Myocyte (in vitro differentiated cells): ENCODE measurements around the gene LRP6. TPM values are rescaled to one million over a fixed set of nuclear protein-coding genes. Genes with fewer than 3 reads are reported as not detected.

Experiments
- DNase-seq: peaks from one replicate; pipeline ENCODE4 v3.0.0-alpha.2; 2012; ENCODE audit warnings: low read depth
- total RNA-seq: library from RNA; depleted of rRNA; stranded (reverse); fragments of >200 nt; gene quantifications from 2 replicates; pipeline ENCODE4 v1.2.3, GENCODE V29; 2014

The LRP6 gene
- total RNA-seq, 1 donor from 2014 or later: 22.7 TPM

GRCh38 chr12:12214635-12215131 is 52.2 kb downstream of the LRP6 start:
- DNase-seq: no peak

DNA sequence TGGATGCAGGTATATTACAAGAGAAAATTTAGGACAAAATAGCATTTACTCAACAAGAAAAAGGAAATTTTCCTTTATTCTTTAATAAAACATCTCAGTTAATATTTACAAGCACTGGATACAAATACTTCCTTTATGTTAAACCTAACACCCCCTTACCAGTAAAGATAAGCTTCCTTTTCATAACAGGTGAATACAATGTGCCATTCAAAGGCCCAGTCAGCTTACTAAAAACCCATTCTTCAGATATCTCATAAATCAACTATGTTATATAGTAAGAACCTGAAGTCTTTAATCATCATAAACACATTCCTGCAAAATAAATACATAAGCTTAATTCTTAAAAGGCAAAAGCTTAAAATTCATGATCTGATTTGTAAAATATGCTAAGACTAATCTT is 52.6 kb downstream of the LRP6 start:
- no peak for DNase-seq

- no peak for DNase-seq
Observed at GRCh38 chr12:12212769-12213168, 54.1 kb downstream of the LRP6 start.

DNA sequence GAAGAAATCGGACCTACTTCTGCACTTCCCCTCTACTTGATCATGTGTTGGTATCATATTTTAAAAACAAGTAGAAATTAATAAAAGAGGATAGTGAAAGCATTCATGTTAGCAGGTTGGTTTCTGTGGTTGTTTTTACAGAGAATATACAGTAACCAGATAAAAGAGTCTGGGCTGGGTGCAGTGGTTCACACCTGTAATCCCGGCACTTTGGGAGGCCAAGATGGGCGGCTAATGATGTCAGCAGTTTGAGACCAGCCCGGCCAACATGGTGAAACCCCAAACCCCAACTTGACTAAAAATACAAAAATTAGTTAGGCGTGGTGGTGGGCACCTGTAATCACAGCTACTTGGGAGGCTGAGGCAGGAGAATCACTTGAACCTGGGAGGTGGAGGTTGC is 55.9 kb downstream of the LRP6 start:
- DNase-seq: no peak

DNA sequence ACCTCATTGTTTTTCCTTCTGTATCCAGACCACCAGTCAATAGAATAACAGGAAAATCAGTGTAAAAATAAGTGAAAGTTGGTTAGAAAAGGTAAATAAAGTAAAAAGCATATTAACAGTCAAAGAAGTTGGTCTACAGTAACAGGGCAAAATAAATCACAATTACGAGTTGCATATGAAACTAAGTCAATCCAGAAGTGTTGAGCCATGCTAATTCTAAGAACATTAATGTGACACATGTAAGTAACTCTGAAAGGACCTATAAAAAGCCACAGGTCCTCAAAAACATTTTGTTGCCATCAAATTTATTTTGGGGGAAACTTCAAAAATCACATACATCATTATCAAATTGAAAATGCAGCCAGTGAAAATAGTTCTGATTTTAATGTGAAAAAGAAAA is 56.4 kb downstream of the LRP6 start:
- DNase-seq: no peak

- DNase-seq: no peak
Observed at GRCh38 chr12:12209675-12210074, 57.2 kb downstream of the LRP6 start.

DNA sequence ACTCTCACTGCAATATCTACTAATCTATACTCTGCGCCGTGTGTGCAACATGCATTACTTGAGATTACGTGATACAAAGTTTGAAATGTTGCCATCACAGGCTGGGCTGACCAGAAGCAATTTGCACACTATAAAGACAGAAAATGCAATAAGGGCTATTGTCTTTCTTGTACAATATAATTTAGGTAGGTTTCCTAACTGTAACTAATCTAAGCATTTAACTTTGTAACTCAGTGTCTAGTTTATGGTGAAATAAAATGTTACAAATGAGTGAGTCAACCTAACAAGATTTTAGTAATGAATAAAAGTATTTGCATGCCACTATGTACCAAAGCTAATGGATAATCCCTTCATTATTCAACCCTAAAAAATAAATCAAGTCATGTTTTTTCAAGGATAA is 57.8 kb downstream of the LRP6 start:
- DNase-seq: no peak

- peak; percentile 6 for DNase-seq
Observed at GRCh38 chr12:12207746-12208145, 59.1 kb downstream of the LRP6 start.

DNA sequence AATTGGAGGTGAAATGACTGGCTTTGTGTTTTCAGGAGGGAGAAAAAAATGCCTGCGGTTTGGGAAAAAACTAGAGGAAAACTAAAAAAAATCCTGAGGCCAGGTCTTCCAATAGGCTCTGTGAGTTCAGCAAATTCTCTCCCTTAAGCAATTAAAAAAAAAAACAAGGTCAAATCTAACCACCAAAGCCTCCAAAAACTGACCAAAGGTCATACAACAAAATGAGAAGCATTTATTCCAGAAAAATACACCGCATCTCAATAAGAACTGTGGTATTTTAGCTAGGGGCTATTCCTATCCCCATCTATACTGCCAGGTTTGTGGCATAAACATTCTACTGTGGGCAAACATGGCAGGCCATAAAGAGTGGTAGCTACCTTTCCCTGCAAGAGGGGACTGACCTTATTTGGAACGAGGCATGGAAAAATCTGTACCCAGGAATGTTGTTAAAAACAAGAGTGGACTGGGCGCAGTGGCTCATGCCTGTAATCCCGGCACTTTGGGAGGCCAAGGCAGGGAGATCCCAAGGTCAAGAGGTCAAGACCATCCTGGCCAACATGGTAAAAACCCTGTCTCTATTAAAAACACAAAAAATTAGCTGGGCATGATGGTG is 60.0 kb downstream of the LRP6 start:
- no peak for DNase-seq

DNA sequence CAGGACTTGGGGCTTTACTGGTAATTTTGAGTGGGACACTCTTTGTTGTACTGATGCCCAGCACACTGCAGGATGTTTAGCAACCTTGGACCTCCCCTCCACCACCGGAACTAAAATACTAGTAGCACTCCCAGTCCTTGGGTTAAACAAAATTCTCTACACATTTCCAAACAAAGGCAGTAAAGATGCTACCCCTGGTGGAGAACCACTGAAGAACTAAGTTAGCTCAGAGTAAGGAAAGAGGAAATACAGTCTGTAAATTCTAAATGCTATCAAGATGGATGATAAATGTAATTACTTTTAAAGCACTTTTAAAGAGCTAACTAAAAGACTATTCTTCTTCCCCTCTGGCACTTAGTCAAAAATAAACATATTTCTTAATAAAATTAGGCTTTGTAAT is 64.1 kb downstream of the LRP6 start:
- peak; percentile 8 for DNase-seq

GRCh38 chr12:12202105-12202504 is 64.7 kb downstream of the LRP6 start:
- peak; percentile 67 for DNase-seq

DNA sequence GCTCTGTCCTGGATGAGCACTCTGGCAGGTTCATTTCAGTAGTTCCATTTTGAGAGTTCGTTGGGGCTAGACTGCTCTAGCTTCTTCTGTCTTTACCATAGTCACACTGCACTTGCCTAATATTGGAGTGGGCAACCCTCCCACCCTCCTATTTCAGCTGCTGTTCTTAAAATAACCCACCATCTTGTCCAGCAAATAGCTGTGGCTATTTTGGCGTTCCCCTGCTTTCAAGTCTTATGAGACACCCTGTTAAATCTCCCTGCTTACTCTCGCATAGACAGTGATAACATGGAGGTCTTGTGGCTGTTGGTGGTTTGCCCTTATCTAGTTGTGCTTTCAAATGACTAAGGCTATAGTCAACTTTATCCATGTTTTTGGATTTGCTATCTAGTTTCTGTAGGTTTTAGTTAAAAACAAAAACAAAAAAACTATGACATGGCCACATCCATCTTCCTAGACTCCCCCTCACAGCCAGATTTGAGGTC is 65.5 kb downstream of the LRP6 start:
- DNase-seq: peak; percentile 93

DNA sequence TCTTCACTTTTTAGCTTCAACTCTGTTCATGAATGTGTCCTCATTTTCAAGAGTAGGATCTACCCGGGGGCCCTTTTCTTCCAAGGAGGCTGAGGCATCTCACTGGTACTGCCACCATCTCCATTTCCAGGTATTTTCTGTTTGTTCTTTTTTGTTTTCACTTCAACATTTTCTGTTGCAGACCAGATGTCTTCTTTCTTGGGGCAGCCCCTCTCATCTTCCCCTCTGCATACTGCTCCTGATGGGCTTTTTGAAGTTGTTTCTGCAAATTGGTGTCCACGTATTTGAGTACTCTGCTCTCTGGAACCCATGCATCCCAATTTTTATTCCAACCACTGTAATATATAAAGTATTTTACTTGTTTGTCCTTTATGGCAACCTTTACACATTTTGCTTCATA is 66.5 kb downstream of the LRP6 start:
- no peak for DNase-seq

DNA sequence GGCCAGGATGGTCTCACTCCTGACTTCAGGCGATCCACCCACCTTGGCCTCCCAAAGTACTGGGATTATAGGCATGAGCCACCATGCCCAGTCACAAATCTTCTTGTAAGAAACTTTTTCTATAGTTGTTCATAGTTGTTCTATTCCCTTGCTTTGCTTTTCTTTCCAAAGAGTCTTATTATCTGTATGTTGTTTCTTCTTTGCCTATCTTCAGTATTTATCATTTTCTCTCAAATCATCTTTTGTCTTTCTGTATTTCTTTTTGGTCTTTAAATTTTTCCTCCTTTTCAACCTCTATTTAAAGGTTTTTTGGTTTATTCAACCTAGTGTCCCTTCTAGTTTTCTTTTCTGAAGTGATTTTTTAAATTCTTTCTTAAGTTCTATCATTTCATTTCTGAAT is 68.7 kb downstream of the LRP6 start:
- no peak for DNase-seq

DNA sequence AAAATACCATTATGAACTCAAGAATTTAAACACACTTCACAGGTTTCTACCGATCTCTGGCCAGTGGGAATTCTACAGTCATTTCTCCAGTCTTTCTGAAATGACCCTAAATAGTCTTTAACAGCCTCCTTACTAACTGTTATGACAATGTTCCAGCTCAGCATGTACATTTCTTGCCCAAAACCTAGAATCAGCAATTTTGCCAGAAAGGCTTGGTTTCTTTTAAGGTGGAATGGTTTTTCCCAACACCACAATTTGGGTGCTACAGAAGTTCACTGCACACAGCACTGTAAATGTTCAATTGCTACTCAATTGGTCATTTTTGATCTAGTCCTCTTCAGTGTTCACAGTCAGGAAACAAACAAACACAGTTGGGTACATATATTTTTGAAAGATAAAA is 69.7 kb downstream of the LRP6 start:
- DNase-seq: no peak

DNA sequence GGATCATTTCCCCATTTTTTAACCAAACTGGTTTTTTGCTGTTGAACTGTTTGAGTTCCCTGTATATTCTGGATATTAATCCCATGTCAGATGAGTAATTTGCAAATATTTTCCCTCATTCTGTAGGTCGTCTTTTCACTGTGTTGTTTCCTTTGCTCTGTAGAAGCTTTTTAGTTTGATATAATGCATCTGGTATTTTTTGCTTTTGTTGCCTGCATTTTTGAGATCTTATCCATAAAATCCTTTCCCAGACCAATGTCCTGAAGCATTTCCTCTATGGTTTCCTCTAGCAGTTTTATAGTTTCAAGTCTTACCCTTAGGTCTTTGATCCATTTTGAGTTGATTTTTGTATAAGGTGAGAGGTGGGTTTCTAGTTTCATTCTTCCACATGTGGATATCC is 71.3 kb downstream of the LRP6 start:
- no peak for DNase-seq

- DNase-seq: no peak
Observed at GRCh38 chr12:12195081-12195480, 71.8 kb downstream of the LRP6 start.

DNA sequence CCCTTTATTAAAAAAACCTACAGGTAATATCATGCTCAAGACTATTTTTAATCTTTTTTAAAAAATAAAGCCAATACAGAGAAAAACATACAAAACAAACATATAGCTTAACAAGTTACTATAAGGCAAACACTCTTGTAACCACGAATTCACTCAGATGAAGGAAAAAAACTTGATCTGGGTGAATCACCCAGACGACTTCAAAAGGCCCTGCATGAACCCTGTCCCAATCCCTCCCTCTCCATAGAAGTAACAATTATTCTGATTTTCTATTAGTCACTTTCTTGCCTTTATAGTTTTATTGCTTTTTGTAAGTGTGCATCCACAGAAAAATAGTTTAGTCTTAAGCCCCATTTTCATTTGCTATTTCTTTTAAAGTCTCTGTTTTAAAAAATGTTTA is 72.6 kb downstream of the LRP6 start:
- no peak for DNase-seq

- DNase-seq: no peak
Observed at GRCh38 chr12:12191008-12191407, 75.8 kb downstream of the LRP6 start.

- DNase-seq: peak; percentile 67
Observed at GRCh38 chr12:12190087-12190809, 76.6 kb downstream of the LRP6 start.

- no peak for DNase-seq
Observed at GRCh38 chr12:12185414-12185813, 81.4 kb downstream of the LRP6 start.

DNA sequence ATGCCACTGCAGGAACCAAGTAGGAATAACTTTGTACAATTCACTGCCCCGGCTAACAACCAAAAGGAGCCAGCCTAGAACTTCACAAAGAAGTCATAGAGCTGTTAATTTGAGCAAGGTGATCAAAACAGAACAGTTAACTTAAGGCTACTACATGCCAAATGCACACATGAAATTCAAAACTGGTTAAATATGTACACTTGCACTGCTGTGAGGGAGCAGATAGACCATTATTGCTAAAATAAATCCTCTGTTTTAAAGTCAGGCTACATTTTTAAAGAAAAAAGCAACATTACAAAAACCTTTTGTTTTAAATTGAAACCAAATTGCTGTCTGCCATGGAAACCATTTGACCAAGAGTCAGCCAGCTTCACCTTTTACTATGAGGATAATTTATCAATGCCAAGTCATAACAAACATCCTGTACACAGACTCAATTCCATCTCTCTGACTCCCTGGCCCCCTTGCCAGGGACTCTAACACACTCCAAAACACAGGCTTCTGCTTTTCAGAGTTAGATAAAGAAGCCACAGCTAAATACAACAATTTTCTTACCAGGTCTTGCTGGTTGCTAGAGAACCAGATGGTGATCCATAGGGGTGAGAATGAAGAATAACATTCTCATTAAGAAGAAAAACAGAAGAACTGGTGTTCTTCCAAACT is 84.0 kb downstream of the LRP6 start:
- DNase-seq: peak; percentile 6
